A549 (cell line): Measurements from ENCODE around the gene MSI2.

Experiments used
- CBX8 ChIP-seq: fragments of 200-600 bp; sonication (generic); IDR thresholded peaks from 2 replicates; pipeline ENCODE4 v1.6.1; 2016
- ESRRA ChIP-seq: fragments of 150-350 bp; IDR thresholded peaks from 2 replicates; pipeline ENCODE4 v1.6.1; 2014; ENCODE audit warnings: mild to moderate bottlenecking, low read length, borderline replicate concordance
- NPAS2 ChIP-seq: fragments of 250-450 bp; sonication (Bioruptor Pico); IDR thresholded peaks from 2 replicates; pipeline ENCODE4 v1.8.0; 2022; ENCODE audit warnings: mild to moderate bottlenecking, moderate library complexity, borderline replicate concordance
- POLR2A ChIP-seq: IDR thresholded peaks from 2 replicates; pipeline ENCODE4 v1.6.1; 2012; ENCODE audit warnings: mild to moderate bottlenecking, low read length
- RCOR1 ChIP-seq: fragments of 150-350 bp; IDR thresholded peaks from 2 replicates; pipeline ENCODE4 v1.6.1; 2014; ENCODE audit warnings: antibody characterized with exemption, low read length, low read depth
- SMC3 ChIP-seq: fragments of >200 bp; sonication (Bioruptor Twin); formaldehyde crosslinking; IDR thresholded peaks from 3 replicates; pipeline ENCODE4 v1.6.1; 2018; ENCODE audit warnings: inconsistent platforms
- TF ChIP-seq, protein P1 (sequence below): IDR thresholded peaks from 2 replicates; pipeline ENCODE4 v1.6.1; 2012; ENCODE audit warnings: low read depth, borderline replicate concordance
- TF ChIP-seq, protein P2 (sequence below): fragments of >200 bp; sonication (Bioruptor Twin); formaldehyde crosslinking; IDR thresholded peaks from 3 replicates; pipeline ENCODE4 v1.5.1; 2016

DNA sequence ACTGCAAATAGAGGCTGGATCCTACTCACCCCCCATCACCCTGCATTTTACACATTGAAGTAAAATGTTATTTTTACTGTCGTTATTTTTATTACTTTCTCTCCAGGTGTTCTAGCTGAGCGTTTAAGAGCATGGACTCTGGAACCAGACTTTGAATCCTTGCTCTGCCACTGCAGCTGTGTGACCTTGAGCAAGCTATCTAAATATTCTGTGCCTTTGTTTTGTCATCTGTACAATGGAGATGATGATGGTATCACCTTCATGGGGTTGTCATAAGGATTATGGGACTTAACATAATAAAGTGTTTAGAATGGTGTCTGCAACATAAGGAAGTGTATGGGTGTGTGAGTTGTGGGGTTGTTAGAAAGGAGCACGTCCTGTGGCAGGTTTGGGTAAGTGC is 17.8 kb downstream of the MSI2 start:
- TF ChIP-seq RCOR1: no peak
- TF ChIP-seq, protein P1, sequence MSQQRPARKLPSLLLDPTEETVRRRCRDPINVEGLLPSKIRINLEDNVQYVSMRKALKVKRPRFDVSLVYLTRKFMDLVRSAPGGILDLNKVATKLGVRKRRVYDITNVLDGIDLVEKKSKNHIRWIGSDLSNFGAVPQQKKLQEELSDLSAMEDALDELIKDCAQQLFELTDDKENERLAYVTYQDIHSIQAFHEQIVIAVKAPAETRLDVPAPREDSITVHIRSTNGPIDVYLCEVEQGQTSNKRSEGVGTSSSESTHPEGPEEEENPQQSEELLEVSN: no peak
- no peak for TF ChIP-seq SMC3
- TF ChIP-seq POLR2A: no peak
- TF ChIP-seq, protein P2, sequence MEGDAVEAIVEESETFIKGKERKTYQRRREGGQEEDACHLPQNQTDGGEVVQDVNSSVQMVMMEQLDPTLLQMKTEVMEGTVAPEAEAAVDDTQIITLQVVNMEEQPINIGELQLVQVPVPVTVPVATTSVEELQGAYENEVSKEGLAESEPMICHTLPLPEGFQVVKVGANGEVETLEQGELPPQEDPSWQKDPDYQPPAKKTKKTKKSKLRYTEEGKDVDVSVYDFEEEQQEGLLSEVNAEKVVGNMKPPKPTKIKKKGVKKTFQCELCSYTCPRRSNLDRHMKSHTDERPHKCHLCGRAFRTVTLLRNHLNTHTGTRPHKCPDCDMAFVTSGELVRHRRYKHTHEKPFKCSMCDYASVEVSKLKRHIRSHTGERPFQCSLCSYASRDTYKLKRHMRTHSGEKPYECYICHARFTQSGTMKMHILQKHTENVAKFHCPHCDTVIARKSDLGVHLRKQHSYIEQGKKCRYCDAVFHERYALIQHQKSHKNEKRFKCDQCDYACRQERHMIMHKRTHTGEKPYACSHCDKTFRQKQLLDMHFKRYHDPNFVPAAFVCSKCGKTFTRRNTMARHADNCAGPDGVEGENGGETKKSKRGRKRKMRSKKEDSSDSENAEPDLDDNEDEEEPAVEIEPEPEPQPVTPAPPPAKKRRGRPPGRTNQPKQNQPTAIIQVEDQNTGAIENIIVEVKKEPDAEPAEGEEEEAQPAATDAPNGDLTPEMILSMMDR: no peak
- no peak for TF ChIP-seq ESRRA
- no peak for TF ChIP-seq NPAS2 (CRISPR knock-in tag)
- no peak for TF ChIP-seq CBX8
